ENCODE measurements around the gene MGAT5.
A peak's percentile ranks its signal among the peaks of the same experiment; 100 is the strongest.

Gene MGAT5

GRCh38 chr2:134280231-134280630 lies 26.4 kb downstream of the MGAT5 start:
- DNase-seq = no peak

- no peak for DNase-seq
Measured at GRCh38 chr2:134280726-134281125, 26.9 kb downstream of the MGAT5 start.

- no peak for DNase-seq
Measured at GRCh38 chr2:134281815-134282419, 28.0 kb downstream of the MGAT5 start.

- peak; percentile 13 for DNase-seq
Measured at GRCh38 chr2:134282629-134283400, 28.9 kb downstream of the MGAT5 start.

- no peak for DNase-seq
Measured at GRCh38 chr2:134283661-134284060, 29.8 kb downstream of the MGAT5 start.

GRCh38 chr2:134284119-134284670 lies 30.3 kb downstream of the MGAT5 start:
- DNase-seq = no peak

GRCh38 chr2:134287323-134287722 lies 33.5 kb downstream of the MGAT5 start:
- no peak for DNase-seq

- no peak for DNase-seq
Measured at GRCh38 chr2:134288814-134289213, 34.9 kb downstream of the MGAT5 start.

- no peak for DNase-seq
Measured at GRCh38 chr2:134289225-134289624, 35.4 kb downstream of the MGAT5 start.

GRCh38 chr2:134290358-134290757 lies 36.5 kb downstream of the MGAT5 start:
- DNase-seq = no peak

GRCh38 chr2:134292514-134292913 lies 38.6 kb downstream of the MGAT5 start:
- no peak for DNase-seq

- no peak for DNase-seq
Measured at GRCh38 chr2:134293719-134294537, 40.1 kb downstream of the MGAT5 start.

- DNase-seq = peak; percentile 18
Measured at GRCh38 chr2:134294598-134294997, 40.7 kb downstream of the MGAT5 start.

- no peak for DNase-seq
Measured at GRCh38 chr2:134295441-134295840, 41.6 kb downstream of the MGAT5 start.

- no peak for DNase-seq
Measured at GRCh38 chr2:134296301-134296700, 42.4 kb downstream of the MGAT5 start.

GRCh38 chr2:134299334-134299733 lies 45.5 kb downstream of the MGAT5 start:
- no peak for DNase-seq

- no peak for DNase-seq
Measured at GRCh38 chr2:134300585-134300984, 46.7 kb downstream of the MGAT5 start.

GRCh38 chr2:134301099-134301927 lies 47.4 kb downstream of the MGAT5 start:
- DNase-seq = no peak

GRCh38 chr2:134301928-134302260 lies 48.0 kb downstream of the MGAT5 start:
- no peak for DNase-seq

- DNase-seq = no peak
Measured at GRCh38 chr2:134304394-134305108, 50.7 kb downstream of the MGAT5 start.

GRCh38 chr2:134305109-134305491 lies 51.2 kb downstream of the MGAT5 start:
- DNase-seq = no peak

GRCh38 chr2:134306521-134306920 lies 52.6 kb downstream of the MGAT5 start:
- no peak for DNase-seq

Data from RPMI8226 (cell line).